OCI-LY3 (cell line): ENCODE measurements around the gene CCDC182.

Source experiments
- H2AFZ ChIP-seq: fragments of 200-600, 300-600 bp; shearing (Covaris generic); 2 replicates; pipeline ENCODE4 v1.6.0; 2014; ENCODE audit warnings: antibody characterized with exemption, low read depth, low read length
- H3K27ac ChIP-seq: fragments of 200-600, 300-600 bp; sonication (generic); 2 replicates; pipeline ENCODE4 v1.5.1; 2014; ENCODE audit warnings: mild to moderate bottlenecking, low read length, moderate library complexity, mixed read lengths
- H3K27me3 ChIP-seq: fragments of 200-600, 300-600 bp; sonication (generic); 2 replicates; pipeline ENCODE4 v1.6.1; 2014; ENCODE audit warnings: low read depth, low read length, mixed read lengths
- H3K36me3 ChIP-seq: fragments of 200-600, 300-600 bp; sonication (generic); replicated peaks from 2 replicates; pipeline ENCODE3; 2014; ENCODE audit warnings: low read depth, low read length, mixed read lengths
- H3K4me1 ChIP-seq: fragments of 300-600, 200-600 bp; sonication (generic); 2 replicates; pipeline ENCODE4 v1.6.1; 2014; ENCODE audit warnings: low read length, mixed read lengths
- H3K4me2 ChIP-seq: fragments of 200-600, 300-600 bp; sonication (generic); 2 replicates; pipeline ENCODE4 v1.6.1; 2014; ENCODE audit warnings: low read length, mixed read lengths
- H3K4me3 ChIP-seq: fragments of 300-600, 200-600 bp; sonication (generic); 2 replicates; pipeline ENCODE4 v1.5.1; 2014; ENCODE audit warnings: antibody characterized with exemption, mild to moderate bottlenecking, low read length, moderate library complexity
- H3K79me2 ChIP-seq: fragments of 300-600, 200-600 bp; shearing (Covaris generic); 2 replicates; pipeline ENCODE4 v1.6.1; 2014; ENCODE audit warnings: mild to moderate bottlenecking, low read length, mixed read lengths
- H3K9ac ChIP-seq: fragments of 300-600, 200-600 bp; shearing (Covaris generic); 2 replicates; pipeline ENCODE4 v1.6.0; 2014; ENCODE audit warnings: mild to moderate bottlenecking, low read length, moderate library complexity
- H3K9me3 ChIP-seq: fragments of 200-600, 300-600 bp; shearing (Covaris generic); 2 replicates; pipeline ENCODE4 v1.6.1; 2014; ENCODE audit warnings: low read length, mixed read lengths; ENCODE audit not compliant: insufficient read depth
- H4K20me1 ChIP-seq: fragments of 200-600, 300-600 bp; sonication (generic); 2 replicates; pipeline ENCODE4 v1.6.1; 2016; ENCODE audit warnings: low read length, mixed read lengths; ENCODE audit not compliant: insufficient read depth
- EZH2phosphoT487 ChIP-seq: fragments of 200-600 bp; shearing (Covaris generic); IDR thresholded peaks from 2 replicates; pipeline ENCODE4 v1.6.1; 2018; ENCODE audit warnings: antibody characterized with exemption, mixed run types, low read depth
- TF ChIP-seq, protein P1 (sequence below): fragments of 200-600, 300-600 bp; sonication (generic); IDR thresholded peaks from 2 replicates; pipeline ENCODE4 v1.5.1; 2014; ENCODE audit warnings: antibody characterized with exemption, low read length, low read depth

Gene CCDC182

DNA sequence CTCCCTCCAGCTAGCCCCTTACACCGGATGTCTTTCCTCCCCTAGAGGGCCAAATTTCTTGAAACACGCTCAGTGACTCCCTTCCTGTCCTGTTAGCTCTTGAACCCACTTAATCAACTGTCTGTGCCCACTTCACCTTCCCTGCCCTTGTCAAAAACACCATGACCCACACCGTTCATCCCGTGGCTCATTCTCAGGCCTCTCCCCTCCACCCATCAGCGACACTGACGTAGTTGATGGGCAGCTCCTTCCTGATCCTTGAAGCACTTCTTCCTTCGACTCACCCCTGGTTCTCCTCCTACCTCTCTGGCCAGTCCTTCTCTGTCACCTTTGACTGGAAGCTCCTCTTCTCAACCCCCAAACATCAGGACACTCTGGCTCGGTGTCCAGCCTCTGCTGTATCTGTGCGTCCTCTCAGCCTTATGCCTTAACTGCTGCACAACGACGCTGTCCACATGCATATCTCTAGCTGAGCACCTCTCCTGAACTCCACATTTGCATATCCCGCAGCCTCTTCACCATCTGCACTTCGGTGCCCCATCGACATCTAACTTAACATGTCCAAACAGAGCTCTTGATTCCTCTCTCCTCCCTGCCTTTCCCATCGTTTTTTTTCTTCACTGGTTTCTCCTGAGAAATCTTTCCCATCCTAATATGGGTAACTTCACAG lies 39.3 kb upstream of the CCDC182 start:
- Histone ChIP-seq H3K9ac (no peak overlapping the region), H3K79me2 (no peaks in the 10 kb centered on the region), H3K4me1 (peaks cover 15% of the 10 kb centered on the region), H3K36me3 (no peaks in the 10 kb centered on the region), H3K4me2 (no peak overlapping the region), H3K9me3 (no peaks in the 10 kb centered on the region), H3K27ac (no peak overlapping the region), H3K27me3 (peaks cover 50% of the 10 kb centered on the region), H3K4me3 (no peak overlapping the region), H2AFZ (peak overlapping the region; percentile 13; the same call in 1 of the 2 replicates), H4K20me1 (no peaks in the 10 kb centered on the region)
- TF ChIP-seq, protein P1, sequence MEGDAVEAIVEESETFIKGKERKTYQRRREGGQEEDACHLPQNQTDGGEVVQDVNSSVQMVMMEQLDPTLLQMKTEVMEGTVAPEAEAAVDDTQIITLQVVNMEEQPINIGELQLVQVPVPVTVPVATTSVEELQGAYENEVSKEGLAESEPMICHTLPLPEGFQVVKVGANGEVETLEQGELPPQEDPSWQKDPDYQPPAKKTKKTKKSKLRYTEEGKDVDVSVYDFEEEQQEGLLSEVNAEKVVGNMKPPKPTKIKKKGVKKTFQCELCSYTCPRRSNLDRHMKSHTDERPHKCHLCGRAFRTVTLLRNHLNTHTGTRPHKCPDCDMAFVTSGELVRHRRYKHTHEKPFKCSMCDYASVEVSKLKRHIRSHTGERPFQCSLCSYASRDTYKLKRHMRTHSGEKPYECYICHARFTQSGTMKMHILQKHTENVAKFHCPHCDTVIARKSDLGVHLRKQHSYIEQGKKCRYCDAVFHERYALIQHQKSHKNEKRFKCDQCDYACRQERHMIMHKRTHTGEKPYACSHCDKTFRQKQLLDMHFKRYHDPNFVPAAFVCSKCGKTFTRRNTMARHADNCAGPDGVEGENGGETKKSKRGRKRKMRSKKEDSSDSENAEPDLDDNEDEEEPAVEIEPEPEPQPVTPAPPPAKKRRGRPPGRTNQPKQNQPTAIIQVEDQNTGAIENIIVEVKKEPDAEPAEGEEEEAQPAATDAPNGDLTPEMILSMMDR: no peak
- TF ChIP-seq EZH2phosphoT487: no peak

- Histone ChIP-seq H3K36me3 (no peaks in the 10 kb centered on the region), H2AFZ (peak overlapping the region; percentile 55)
- TF ChIP-seq, protein P1: peak; percentile 86
- TF ChIP-seq EZH2phosphoT487: no peak
These were observed 38.2 kb upstream of the CCDC182 start for GRCh38 chr17:57783338-57783742.

GRCh38 chr17:57782647-57783337 lies 37.7 kb upstream of the CCDC182 start:
- Histone ChIP-seq H3K4me3 (peak overlapping the region; percentile 72), H3K9ac (peak overlapping the region; percentile 16; the same call in 1 of the 2 replicates), H3K4me1 (0 out of 2 replicates have a peak, but pooled peaks cover 8% of the 10 kb centered on the region)

More at GRCh38 chr17:57783338-57783742, 38.2 kb upstream of the CCDC182 start:
- Histone ChIP-seq H3K9ac (peak overlapping the region; percentile 16; the same call in 1 of the 2 replicates), H3K9me3 (no peaks in the 10 kb centered on the region), H3K4me1 (peaks cover 9% of the 10 kb centered on the region), H3K27ac (no peak overlapping the region), H3K79me2 (no peaks in the 10 kb centered on the region), H3K4me3 (peak overlapping the region; percentile 72), H4K20me1 (no peaks in the 10 kb centered on the region), H3K4me2 (peak overlapping the region; percentile 86), H3K27me3 (peaks cover 39% of the 10 kb centered on the region)

More at GRCh38 chr17:57782647-57783337, 37.7 kb upstream of the CCDC182 start:
- no peaks in the 10 kb centered on the region for H3K9me3 ChIP-seq
- H3K36me3 ChIP-seq: no peaks in the 10 kb centered on the region
- no peaks in the 10 kb centered on the region for H3K79me2 ChIP-seq
- H3K27ac ChIP-seq: no peak overlapping the region
- peak overlapping the region; percentile 86 for H3K4me2 ChIP-seq
- peak overlapping the region; percentile 42; the same call in 1 of the 2 replicates for H2AFZ ChIP-seq
- no peaks in the 10 kb centered on the region for H4K20me1 ChIP-seq
- TF ChIP-seq EZH2phosphoT487: no peak
- TF ChIP-seq, protein P1: no peak
- peaks cover 34% of the 10 kb centered on the region for H3K27me3 ChIP-seq
